Loucy (cell line): Measurements from ENCODE around the gene PPHLN1.

Experiments
- H2AFZ ChIP-seq: fragments of 200-600 bp; sonication (generic); 2 replicates; pipeline ENCODE4 v1.6.0; 2016; ENCODE audit warnings: antibody characterized with exemption, mild to moderate bottlenecking, low read length, moderate library complexity
- H3F3A ChIP-seq: fragments of 200-600 bp; 2 replicates; pipeline ENCODE4 v1.6.0; 2016; ENCODE audit warnings: antibody characterized with exemption, low read depth, mild to moderate bottlenecking
- H3K27me3 ChIP-seq: fragments of 200-600 bp; sonication (generic); 2 replicates; pipeline ENCODE4 v1.6.1; 2014; ENCODE audit warnings: low read length, mild to moderate bottlenecking; ENCODE audit not compliant: insufficient read depth, poor library complexity, severe bottlenecking
- H3K36me3 ChIP-seq: fragments of 200-600 bp; sonication (generic); 2 replicates; pipeline ENCODE4 v1.6.1; 2016; ENCODE audit warnings: low read length; ENCODE audit not compliant: insufficient read depth
- H3K4me1 ChIP-seq: fragments of 200-600 bp; sonication (generic); 2 replicates; pipeline ENCODE4 v1.5.1; 2014; ENCODE audit warnings: low read length, mild to moderate bottlenecking; ENCODE audit not compliant: insufficient read depth, poor library complexity, severe bottlenecking
- H3K4me2 ChIP-seq: fragments of 200-600 bp; sonication (generic); 2 replicates; pipeline ENCODE4 v1.6.0; 2014; ENCODE audit warnings: antibody characterized with exemption, low read length, low read depth, mild to moderate bottlenecking; ENCODE audit not compliant: poor library complexity, severe bottlenecking
- H3K4me3 ChIP-seq: fragments of 200-600 bp; sonication (generic); 2 replicates; pipeline ENCODE4 v1.5.1; 2014; ENCODE audit warnings: low read length, mild to moderate bottlenecking, mixed read lengths; ENCODE audit not compliant: poor library complexity, severe bottlenecking
- H3K79me2 ChIP-seq: fragments of 200-600 bp; sonication (generic); 2 replicates; pipeline ENCODE4 v1.6.1; 2014; ENCODE audit warnings: low read length; ENCODE audit not compliant: insufficient read depth
- H3K9ac ChIP-seq: fragments of 200-600 bp; sonication (generic); 2 replicates; pipeline ENCODE4 v1.6.0; 2014; ENCODE audit warnings: mild to moderate bottlenecking, low read depth, low read length, moderate library complexity; ENCODE audit not compliant: poor library complexity, severe bottlenecking
- H3K9me2 ChIP-seq: fragments of 200-600 bp; sonication (generic); replicated peaks from 2 replicates; pipeline ENCODE4 v1.6.1; 2016; ENCODE audit warnings: low read depth, low read length, mixed read lengths
- H3K9me3 ChIP-seq: fragments of 200-600 bp; sonication (generic); 2 replicates; pipeline ENCODE4 v1.6.1; 2014; ENCODE audit warnings: mild to moderate bottlenecking, antibody characterized with exemption, low read length, low read depth; ENCODE audit not compliant: insufficient read depth
- H4K20me1 ChIP-seq: fragments of 200-600 bp; sonication (generic); 2 replicates; pipeline ENCODE4 v1.6.0; 2014; ENCODE audit warnings: antibody characterized with exemption, low read length, mild to moderate bottlenecking; ENCODE audit not compliant: insufficient read depth, poor library complexity, severe bottlenecking
- CTCF ChIP-seq: fragments of 200-600 bp; sonication (generic); conservative IDR thresholded peaks from 2 replicates; pipeline ENCODE4 v1.5.1; 2014; ENCODE audit warnings: mild to moderate bottlenecking, antibody characterized with exemption, low read length
- EZH2phosphoT487 ChIP-seq: fragments of 200-600 bp; IDR thresholded peaks from 2 replicates; pipeline ENCODE4 v1.6.1; 2018; ENCODE audit warnings: antibody characterized with exemption, mild to moderate bottlenecking, moderate library complexity, borderline replicate concordance

The PPHLN1 gene

GRCh38 chr12:42356344-42356743, 30.4 kb downstream of the PPHLN1 start:
- no peak overlapping the region for H3K4me3 ChIP-seq
- no peak for TF ChIP-seq EZH2phosphoT487
- no peak for TF ChIP-seq CTCF
- H3K27me3 ChIP-seq = no peaks in the 10 kb centered on the region
- H3F3A ChIP-seq = no peaks in the 10 kb centered on the region
- no peaks in the 10 kb centered on the region for H3K9me3 ChIP-seq
- no peaks in the 10 kb centered on the region for H3K4me1 ChIP-seq
- peaks cover 21% of the 10 kb centered on the region for H3K79me2 ChIP-seq
- no peak overlapping the region for H3K9ac ChIP-seq
- no peaks in the 10 kb centered on the region for H3K9me2 ChIP-seq
- H2AFZ ChIP-seq = no peak overlapping the region
- H4K20me1 ChIP-seq = peaks cover 2% of the 10 kb centered on the region
- H3K4me2 ChIP-seq = no peak overlapping the region
- peaks cover 52% of the 10 kb centered on the region for H3K36me3 ChIP-seq

GRCh38 chr12:42360747-42361403, 34.9 kb downstream of the PPHLN1 start:
- no peak overlapping the region for H3K4me3 ChIP-seq
- no peaks in the 10 kb centered on the region for H3K9me2 ChIP-seq
- H3F3A ChIP-seq = no peaks in the 10 kb centered on the region
- peaks cover 40% of the 10 kb centered on the region for H3K79me2 ChIP-seq
- TF ChIP-seq CTCF (no peak), EZH2phosphoT487 (no peak)
- no peak overlapping the region for H2AFZ ChIP-seq
- H4K20me1 ChIP-seq = no peaks in the 10 kb centered on the region
- H3K9me3 ChIP-seq = no peaks in the 10 kb centered on the region
- H3K27me3 ChIP-seq = no peaks in the 10 kb centered on the region
- H3K36me3 ChIP-seq = peaks cover 34% of the 10 kb centered on the region; the same call in 1 of the 2 replicates
- no peaks in the 10 kb centered on the region for H3K4me1 ChIP-seq
- H3K9ac ChIP-seq = no peak overlapping the region
- H3K4me2 ChIP-seq = no peak overlapping the region

GRCh38 chr12:42361909-42362646, 36.1 kb downstream of the PPHLN1 start:
- H3K36me3 ChIP-seq = peaks cover 22% of the 10 kb centered on the region; the same call in 1 of the 2 replicates
- H3K79me2 ChIP-seq = peaks cover 47% of the 10 kb centered on the region
- no peak overlapping the region for H3K4me2 ChIP-seq
- no peaks in the 10 kb centered on the region for H3K4me1 ChIP-seq
- no peaks in the 10 kb centered on the region for H3K9me2 ChIP-seq
- no peak overlapping the region for H2AFZ ChIP-seq
- H3K9ac ChIP-seq = no peak overlapping the region
- H3F3A ChIP-seq = no peaks in the 10 kb centered on the region
- no peak for TF ChIP-seq EZH2phosphoT487
- TF ChIP-seq CTCF = no peak
- no peaks in the 10 kb centered on the region for H3K9me3 ChIP-seq
- no peaks in the 10 kb centered on the region for H3K27me3 ChIP-seq
- H4K20me1 ChIP-seq = no peaks in the 10 kb centered on the region
- H3K4me3 ChIP-seq = no peak overlapping the region
